OCI-LY7 (cell line): ENCODE results near the gene STK11IP. TPM values are rescaled to one million over a fixed set of nuclear protein-coding genes. Genes with fewer than 3 reads are reported as not detected.

Experiments
- BruUV-seq: library from RNA; stranded (reverse); fragments of 400-500 nt; replicated peaks from 2 replicates; lab custom pipeline; 2021; lab: Mats Ljungman, UMichigan
- CTCF ChIA-PET: fragments of 300-600 bp; sonication (Branson Sonifier 250); formaldehyde crosslinking; loops from one replicate; lab custom pipeline; 2022; ENCODE audit warnings: antibody characterized with exemption; ENCODE audit not compliant: unreplicated experiment; lab: Charles Lee
- POLR2A ChIA-PET: fragments of 300-600 bp; sonication (Branson Sonifier 250); formaldehyde crosslinking; loops from one replicate; lab custom pipeline; 2022; ENCODE audit warnings: antibody characterized with exemption; lab: Charles Lee
- DNase-seq: peaks from one replicate; pipeline ENCODE4 v3.0.0-alpha.2; 2015; ENCODE audit warnings: low spot score
- H2AFZ ChIP-seq: fragments of 200-600 bp; sonication (generic), shearing (Covaris generic); 2 replicates; pipeline ENCODE4 v1.6.1; 2014; ENCODE audit warnings: mild to moderate bottlenecking, antibody characterized with exemption, low read length, moderate library complexity
- H3K27ac ChIP-seq: fragments of 200-600 bp; sonication (generic); 2 replicates; pipeline ENCODE4 v1.5.1; 2014; ENCODE audit warnings: mixed run types, low read depth, mild to moderate bottlenecking, moderate library complexity, low read length, inconsistent platforms; ENCODE audit not compliant: poor library complexity, severe bottlenecking
- H3K36me3 ChIP-seq: fragments of 200-600 bp; sonication (generic); 2 replicates; pipeline ENCODE4 v1.6.1; 2014; ENCODE audit warnings: mild to moderate bottlenecking, antibody characterized with exemption, low read length, moderate library complexity, mixed read lengths; ENCODE audit not compliant: insufficient read depth
- H3K4me1 ChIP-seq: fragments of 200-600 bp; sonication (generic); 2 replicates; pipeline ENCODE4 v1.5.1; 2014; ENCODE audit warnings: mild to moderate bottlenecking, low read length; ENCODE audit not compliant: insufficient read depth, poor library complexity, severe bottlenecking
- H3K4me2 ChIP-seq: fragments of 200-600 bp; sonication (generic); 2 replicates; pipeline ENCODE4 v1.6.1; 2014; ENCODE audit warnings: mild to moderate bottlenecking, low read length
- H3K4me3 ChIP-seq: fragments of 200-600 bp; sonication (generic); 2 replicates; pipeline ENCODE4 v1.5.1; 2014; ENCODE audit warnings: mild to moderate bottlenecking, low read depth, low read length; ENCODE audit not compliant: poor library complexity, severe bottlenecking
- H3K79me2 ChIP-seq: fragments of 200-600 bp; sonication (generic); 2 replicates; pipeline ENCODE4 v1.6.1; 2016; ENCODE audit warnings: low read depth, mild to moderate bottlenecking, low read length, moderate library complexity, mixed read lengths; ENCODE audit not compliant: insufficient read depth
- H3K9me2 ChIP-seq: fragments of 200-600 bp; sonication (generic); 2 replicates; pipeline ENCODE4 v1.6.1; 2016; ENCODE audit warnings: mild to moderate bottlenecking, low read length, mixed read lengths; ENCODE audit not compliant: insufficient read depth
- H3K9me3 ChIP-seq: fragments of 200-600 bp; sonication (generic); 2 replicates; pipeline ENCODE4 v1.6.1; 2014; ENCODE audit warnings: mild to moderate bottlenecking, mixed run types, low read length, mixed read lengths
- H4K20me1 ChIP-seq: fragments of 200-600 bp; sonication (generic); 2 replicates; pipeline ENCODE4 v1.6.1; 2014; ENCODE audit warnings: mild to moderate bottlenecking, antibody characterized with exemption, low read length, moderate library complexity, mixed read lengths; ENCODE audit not compliant: insufficient read depth
- EZH2phosphoT487 ChIP-seq: fragments of 200-600 bp; sonication (generic); IDR thresholded peaks from 2 replicates; pipeline ENCODE4 v1.6.1; 2018; ENCODE audit warnings: low read depth, borderline replicate concordance, mild to moderate bottlenecking, mixed run types, antibody characterized with exemption, low read length, moderate library complexity, mixed read lengths
- intact Hi-C: fragments of 100-400 bp; cut with micrococcal nuclease; formaldehyde crosslinking; loops from one replicate; pipeline ENCODE4 v1.10.0; 2022; ENCODE audit not compliant: unreplicated experiment
- total RNA-seq, 2 experiments: library from RNA; depleted of rRNA in 1 of 2; stranded (reverse); fragments of >200 nt in 1 of 2; shearing (Covaris generic) in 1 of 2; gene quantifications; 2 replicates each; pipeline ENCODE4 v1.2.3, GENCODE V29; 2014 to 2022
- TF ChIP-seq, protein P1 (sequence below): fragments of 200-600 bp; sonication (generic); conservative IDR thresholded peaks from 2 replicates; pipeline ENCODE4 v1.5.1; 2014; ENCODE audit warnings: mild to moderate bottlenecking, antibody characterized with exemption, low read length, moderate library complexity, mixed read lengths

Gene STK11IP
- total RNA-seq, 2 experiments from 2014 or later: 26.5 to 37.6 TPM

DNA sequence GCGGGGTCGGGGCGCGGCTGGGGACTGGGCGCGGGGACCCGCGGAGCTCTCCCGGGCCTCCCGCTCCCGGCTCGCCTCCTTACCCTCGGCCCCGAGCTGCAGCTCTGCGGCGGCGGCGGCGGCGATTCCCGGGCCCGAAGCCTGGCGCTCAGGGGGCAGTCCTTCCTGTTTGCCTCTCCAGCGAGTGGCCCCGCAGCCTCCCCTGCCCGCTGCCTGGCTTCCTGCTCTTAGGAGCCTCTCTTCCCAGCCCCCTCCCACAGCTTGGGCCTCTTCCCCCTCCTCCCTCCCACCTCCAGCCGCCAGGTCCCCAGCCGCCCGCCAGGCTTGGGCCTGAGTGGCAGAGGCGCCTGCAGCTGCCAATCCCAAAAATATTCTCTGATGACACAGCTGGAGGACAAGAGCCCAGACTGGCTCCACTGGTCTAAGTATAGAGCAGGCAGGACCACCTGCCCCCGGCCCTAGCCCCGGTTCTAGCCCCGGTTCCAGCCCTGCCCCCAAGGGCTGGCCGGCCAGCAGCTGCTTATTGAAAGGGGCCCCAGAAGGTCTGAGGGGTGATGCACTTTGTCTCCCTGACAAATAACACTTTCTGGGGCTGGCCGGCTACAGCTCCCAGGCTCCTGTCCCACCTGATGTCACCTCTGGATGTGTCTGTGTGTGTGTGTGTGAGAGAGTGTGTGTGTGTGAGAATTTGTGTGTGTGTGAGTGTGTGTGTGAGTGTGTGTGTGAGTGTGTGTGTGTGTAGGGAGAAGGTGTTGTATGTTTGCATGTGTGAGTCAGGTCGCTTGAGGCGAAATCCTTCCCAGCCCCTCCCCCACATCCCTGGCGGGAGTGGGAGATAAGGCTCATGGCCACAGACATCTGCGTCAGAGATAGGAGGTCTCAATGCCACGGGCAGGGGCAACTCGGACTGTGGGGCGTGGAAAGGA is 26.1 kb upstream of the STK11IP start, which contains the start of gene OBSL1:
Gene OBSL1 (minus strand): TSS at position 229 of the 926 bp plus-strand sequence. CDS start 307 bp downstream, outside the sequence.
- H3K36me3 ChIP-seq: no peaks in the 10 kb centered on the region
- H4K20me1 ChIP-seq: no peaks in the 10 kb centered on the region
- ChIA-PET CTCF (no interaction called here), POLR2A (no interaction called here)
- H3K27ac ChIP-seq: no peak within 1 kb of the TSS
- H3K9me3 ChIP-seq: no peaks in the 10 kb centered on the region
- H3K9me2 ChIP-seq: no peaks in the 10 kb centered on the region
- H3K4me2 ChIP-seq: no peak within 1 kb of the TSS
- TF ChIP-seq EZH2phosphoT487: no peak
- TF ChIP-seq, protein P1, sequence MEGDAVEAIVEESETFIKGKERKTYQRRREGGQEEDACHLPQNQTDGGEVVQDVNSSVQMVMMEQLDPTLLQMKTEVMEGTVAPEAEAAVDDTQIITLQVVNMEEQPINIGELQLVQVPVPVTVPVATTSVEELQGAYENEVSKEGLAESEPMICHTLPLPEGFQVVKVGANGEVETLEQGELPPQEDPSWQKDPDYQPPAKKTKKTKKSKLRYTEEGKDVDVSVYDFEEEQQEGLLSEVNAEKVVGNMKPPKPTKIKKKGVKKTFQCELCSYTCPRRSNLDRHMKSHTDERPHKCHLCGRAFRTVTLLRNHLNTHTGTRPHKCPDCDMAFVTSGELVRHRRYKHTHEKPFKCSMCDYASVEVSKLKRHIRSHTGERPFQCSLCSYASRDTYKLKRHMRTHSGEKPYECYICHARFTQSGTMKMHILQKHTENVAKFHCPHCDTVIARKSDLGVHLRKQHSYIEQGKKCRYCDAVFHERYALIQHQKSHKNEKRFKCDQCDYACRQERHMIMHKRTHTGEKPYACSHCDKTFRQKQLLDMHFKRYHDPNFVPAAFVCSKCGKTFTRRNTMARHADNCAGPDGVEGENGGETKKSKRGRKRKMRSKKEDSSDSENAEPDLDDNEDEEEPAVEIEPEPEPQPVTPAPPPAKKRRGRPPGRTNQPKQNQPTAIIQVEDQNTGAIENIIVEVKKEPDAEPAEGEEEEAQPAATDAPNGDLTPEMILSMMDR: no peak
- BruUV-seq: no TSS peak
- H3K4me1 ChIP-seq: no peaks in the 10 kb centered on the region
- no peaks in the 10 kb centered on the region for H3K79me2 ChIP-seq
- intact Hi-C loops: no loop called here
- no peak for DNase-seq
- H3K4me3 ChIP-seq: no peak within 1 kb of the TSS
- no peak within 1 kb of the TSS for H2AFZ ChIP-seq

DNA sequence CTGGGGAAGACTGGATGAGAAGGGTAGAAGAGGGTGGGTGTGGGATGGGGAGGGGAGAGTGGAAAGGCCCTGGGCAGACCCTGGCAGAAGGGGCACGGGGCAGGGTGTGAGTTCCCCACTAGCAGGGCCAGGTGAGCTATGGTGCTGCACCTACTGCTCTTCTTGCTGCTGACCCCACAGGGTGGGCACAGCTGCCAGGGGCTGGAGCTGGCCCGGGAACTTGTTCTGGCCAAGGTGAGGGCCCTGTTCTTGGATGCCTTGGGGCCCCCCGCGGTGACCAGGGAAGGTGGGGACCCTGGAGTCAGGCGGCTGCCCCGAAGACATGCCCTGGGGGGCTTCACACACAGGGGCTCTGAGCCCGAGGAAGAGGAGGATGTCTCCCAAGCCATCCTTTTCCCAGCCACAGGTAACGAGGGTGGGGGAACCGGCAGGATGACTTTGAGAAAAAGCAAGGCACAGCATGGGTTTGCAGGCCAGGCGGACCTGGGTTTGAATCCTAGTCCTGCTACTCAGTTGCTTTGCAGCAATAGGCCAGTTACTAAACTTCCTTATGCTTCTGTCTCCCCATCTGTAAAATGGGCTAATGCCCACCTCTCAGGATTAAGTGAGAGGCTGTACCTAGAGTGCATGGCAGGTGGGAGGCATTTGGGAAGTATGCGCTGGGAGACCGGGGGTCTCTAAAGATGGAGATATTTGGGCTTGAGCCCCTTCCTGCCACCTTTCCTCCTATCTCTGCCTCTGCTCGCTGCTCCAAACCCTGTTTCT is 25.2 kb upstream of the STK11IP start, which contains the start of gene INHA:
Gene INHA (plus strand): TSS at position 74 of the 765 bp plus-strand sequence. CDS start 65 bp downstream, at position 139.
- POLR2A ChIA-PET: no interaction called here

More for the DNA sequence above, 25.2 kb upstream of the STK11IP start, which contains the start of gene INHA:
- H3K9me2 ChIP-seq: no peaks in the 10 kb centered on the region
- no peaks in the 10 kb centered on the region for H4K20me1 ChIP-seq
- H3K79me2 ChIP-seq: no peaks in the 10 kb centered on the region
- no peak within 1 kb of the TSS for H2AFZ ChIP-seq
- no TSS peak for BruUV-seq
- H3K4me3 ChIP-seq: no peak within 1 kb of the TSS
- intact Hi-C loops: no loop called here
- H3K4me1 ChIP-seq: no peaks in the 10 kb centered on the region
- no peak for TF ChIP-seq EZH2phosphoT487
- TF ChIP-seq, protein P1: no peak
- no peaks in the 10 kb centered on the region for H3K36me3 ChIP-seq
- no peak within 1 kb of the TSS for H3K27ac ChIP-seq
- CTCF ChIA-PET: no interaction called here
- no peaks in the 10 kb centered on the region for H3K9me3 ChIP-seq
- no peak for DNase-seq
- H3K4me2 ChIP-seq: no peak within 1 kb of the TSS
